H1 (cell line): ENCODE results near the gene ANXA6. TPM values are rescaled to one million over a fixed set of nuclear protein-coding genes. Genes with fewer than 3 reads are reported as not detected.

Source experiments
- TAF7 ChIP-seq: optimal IDR thresholded peaks from 2 replicates; pipeline ENCODE3; 2011; ENCODE audit warnings: low read depth, mild to moderate bottlenecking, inconsistent platforms, low read length, moderate library complexity, borderline replicate concordance
- YY1 ChIP-seq: IDR thresholded peaks from 2 replicates; pipeline ENCODE4 v1.6.1; 2011; ENCODE audit warnings: low read depth, mild to moderate bottlenecking, low read length
- polyA plus RNA-seq, 7 experiments: library from polyadenylated mRNA; depleted of rRNA in 3 of 7; stranded (reverse) in 5 of 7; unstranded in 2 of 7; fragments of >200 nt in 5 of 7; fragments of 200-250 nt in 2 of 7; gene quantifications; 1 replicate in 5 of 7; 2 replicates in 1 of 7; 4 replicates in 1 of 7; pipeline versions ENCODE4 v1.2.1 to v1.2.3, GENCODE V29; 2011 to 2013; ENCODE audit warnings: missing spikeins in 2 of 7, mixed read lengths in 2 of 7
- total RNA-seq: library from RNA; stranded (reverse); fragmentation: NEBNext Ultra II Directional; extraction: Animal tissue kit (Norgen Biotek cat#: 25700); gene quantifications from 2 replicates; pipeline ENCODE4 v1.2.1, GENCODE V29; 2021
- TF ChIP-seq, protein P1 (sequence below): IDR thresholded peaks from 2 replicates; pipeline ENCODE4 v1.6.1; 2011; ENCODE audit warnings: low read length, improper control_type of control experiment
- TF ChIP-seq, protein P2 (sequence below): fragments of 300-600 bp; sonication (generic); IDR thresholded peaks from 2 replicates; pipeline ENCODE4 v1.7.1; 2012; ENCODE audit warnings: low read length, moderate library complexity, mild to moderate bottlenecking, inconsistent platforms; ENCODE audit not compliant: insufficient replicate concordance

Gene ANXA6
- total and polyA plus RNA-seq, 2 of the 8 experiments (the other 6 are each of a cell fraction or from before 2014, with no cell fraction given): 61.3 to 78.6 TPM

DNA sequence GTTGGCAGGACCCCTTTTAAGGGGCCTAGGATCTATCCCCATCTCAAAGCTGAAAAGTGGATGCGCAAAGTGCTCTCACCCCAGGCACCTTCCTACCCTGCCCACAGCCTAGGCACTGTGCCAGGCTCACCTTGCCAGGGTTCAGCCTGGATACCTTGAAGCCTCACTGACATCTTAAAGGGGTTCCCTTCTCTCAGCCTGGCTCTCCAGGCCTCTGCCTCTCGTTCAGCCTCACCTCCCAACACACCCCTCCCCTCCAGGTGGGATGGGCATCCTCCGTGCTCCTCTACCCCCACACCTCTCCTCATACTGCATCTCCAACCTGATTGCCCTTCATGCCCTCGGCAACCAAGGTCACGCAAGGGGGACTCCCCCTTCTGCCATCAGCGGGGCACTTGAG, 102.2 kb downstream of the ANXA6 start (continued):
- TF ChIP-seq, protein P1, sequence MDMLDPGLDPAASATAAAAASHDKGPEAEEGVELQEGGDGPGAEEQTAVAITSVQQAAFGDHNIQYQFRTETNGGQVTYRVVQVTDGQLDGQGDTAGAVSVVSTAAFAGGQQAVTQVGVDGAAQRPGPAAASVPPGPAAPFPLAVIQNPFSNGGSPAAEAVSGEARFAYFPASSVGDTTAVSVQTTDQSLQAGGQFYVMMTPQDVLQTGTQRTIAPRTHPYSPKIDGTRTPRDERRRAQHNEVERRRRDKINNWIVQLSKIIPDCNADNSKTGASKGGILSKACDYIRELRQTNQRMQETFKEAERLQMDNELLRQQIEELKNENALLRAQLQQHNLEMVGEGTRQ: no peak
- TF ChIP-seq TAF7: no peak
- TF ChIP-seq, protein P2, sequence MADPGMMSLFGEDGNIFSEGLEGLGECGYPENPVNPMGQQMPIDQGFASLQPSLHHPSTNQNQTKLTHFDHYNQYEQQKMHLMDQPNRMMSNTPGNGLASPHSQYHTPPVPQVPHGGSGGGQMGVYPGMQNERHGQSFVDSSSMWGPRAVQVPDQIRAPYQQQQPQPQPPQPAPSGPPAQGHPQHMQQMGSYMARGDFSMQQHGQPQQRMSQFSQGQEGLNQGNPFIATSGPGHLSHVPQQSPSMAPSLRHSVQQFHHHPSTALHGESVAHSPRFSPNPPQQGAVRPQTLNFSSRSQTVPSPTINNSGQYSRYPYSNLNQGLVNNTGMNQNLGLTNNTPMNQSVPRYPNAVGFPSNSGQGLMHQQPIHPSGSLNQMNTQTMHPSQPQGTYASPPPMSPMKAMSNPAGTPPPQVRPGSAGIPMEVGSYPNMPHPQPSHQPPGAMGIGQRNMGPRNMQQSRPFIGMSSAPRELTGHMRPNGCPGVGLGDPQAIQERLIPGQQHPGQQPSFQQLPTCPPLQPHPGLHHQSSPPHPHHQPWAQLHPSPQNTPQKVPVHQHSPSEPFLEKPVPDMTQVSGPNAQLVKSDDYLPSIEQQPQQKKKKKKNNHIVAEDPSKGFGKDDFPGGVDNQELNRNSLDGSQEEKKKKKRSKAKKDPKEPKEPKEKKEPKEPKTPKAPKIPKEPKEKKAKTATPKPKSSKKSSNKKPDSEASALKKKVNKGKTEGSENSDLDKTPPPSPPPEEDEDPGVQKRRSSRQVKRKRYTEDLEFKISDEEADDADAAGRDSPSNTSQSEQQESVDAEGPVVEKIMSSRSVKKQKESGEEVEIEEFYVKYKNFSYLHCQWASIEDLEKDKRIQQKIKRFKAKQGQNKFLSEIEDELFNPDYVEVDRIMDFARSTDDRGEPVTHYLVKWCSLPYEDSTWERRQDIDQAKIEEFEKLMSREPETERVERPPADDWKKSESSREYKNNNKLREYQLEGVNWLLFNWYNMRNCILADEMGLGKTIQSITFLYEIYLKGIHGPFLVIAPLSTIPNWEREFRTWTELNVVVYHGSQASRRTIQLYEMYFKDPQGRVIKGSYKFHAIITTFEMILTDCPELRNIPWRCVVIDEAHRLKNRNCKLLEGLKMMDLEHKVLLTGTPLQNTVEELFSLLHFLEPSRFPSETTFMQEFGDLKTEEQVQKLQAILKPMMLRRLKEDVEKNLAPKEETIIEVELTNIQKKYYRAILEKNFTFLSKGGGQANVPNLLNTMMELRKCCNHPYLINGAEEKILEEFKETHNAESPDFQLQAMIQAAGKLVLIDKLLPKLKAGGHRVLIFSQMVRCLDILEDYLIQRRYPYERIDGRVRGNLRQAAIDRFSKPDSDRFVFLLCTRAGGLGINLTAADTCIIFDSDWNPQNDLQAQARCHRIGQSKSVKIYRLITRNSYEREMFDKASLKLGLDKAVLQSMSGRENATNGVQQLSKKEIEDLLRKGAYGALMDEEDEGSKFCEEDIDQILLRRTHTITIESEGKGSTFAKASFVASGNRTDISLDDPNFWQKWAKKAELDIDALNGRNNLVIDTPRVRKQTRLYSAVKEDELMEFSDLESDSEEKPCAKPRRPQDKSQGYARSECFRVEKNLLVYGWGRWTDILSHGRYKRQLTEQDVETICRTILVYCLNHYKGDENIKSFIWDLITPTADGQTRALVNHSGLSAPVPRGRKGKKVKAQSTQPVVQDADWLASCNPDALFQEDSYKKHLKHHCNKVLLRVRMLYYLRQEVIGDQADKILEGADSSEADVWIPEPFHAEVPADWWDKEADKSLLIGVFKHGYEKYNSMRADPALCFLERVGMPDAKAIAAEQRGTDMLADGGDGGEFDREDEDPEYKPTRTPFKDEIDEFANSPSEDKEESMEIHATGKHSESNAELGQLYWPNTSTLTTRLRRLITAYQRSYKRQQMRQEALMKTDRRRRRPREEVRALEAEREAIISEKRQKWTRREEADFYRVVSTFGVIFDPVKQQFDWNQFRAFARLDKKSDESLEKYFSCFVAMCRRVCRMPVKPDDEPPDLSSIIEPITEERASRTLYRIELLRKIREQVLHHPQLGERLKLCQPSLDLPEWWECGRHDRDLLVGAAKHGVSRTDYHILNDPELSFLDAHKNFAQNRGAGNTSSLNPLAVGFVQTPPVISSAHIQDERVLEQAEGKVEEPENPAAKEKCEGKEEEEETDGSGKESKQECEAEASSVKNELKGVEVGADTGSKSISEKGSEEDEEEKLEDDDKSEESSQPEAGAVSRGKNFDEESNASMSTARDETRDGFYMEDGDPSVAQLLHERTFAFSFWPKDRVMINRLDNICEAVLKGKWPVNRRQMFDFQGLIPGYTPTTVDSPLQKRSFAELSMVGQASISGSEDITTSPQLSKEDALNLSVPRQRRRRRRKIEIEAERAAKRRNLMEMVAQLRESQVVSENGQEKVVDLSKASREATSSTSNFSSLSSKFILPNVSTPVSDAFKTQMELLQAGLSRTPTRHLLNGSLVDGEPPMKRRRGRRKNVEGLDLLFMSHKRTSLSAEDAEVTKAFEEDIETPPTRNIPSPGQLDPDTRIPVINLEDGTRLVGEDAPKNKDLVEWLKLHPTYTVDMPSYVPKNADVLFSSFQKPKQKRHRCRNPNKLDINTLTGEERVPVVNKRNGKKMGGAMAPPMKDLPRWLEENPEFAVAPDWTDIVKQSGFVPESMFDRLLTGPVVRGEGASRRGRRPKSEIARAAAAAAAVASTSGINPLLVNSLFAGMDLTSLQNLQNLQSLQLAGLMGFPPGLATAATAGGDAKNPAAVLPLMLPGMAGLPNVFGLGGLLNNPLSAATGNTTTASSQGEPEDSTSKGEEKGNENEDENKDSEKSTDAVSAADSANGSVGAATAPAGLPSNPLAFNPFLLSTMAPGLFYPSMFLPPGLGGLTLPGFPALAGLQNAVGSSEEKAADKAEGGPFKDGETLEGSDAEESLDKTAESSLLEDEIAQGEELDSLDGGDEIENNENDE: no peak
- no peak for TF ChIP-seq YY1
- TF ChIP-seq, all 59 proteins: peak for 0
